HG02571 (cell line): ENCODE measurements around the gene NXPH1.
"Not testable (repeated sequence)": the region's sequence is repeated elsewhere in the genome, so short reads cannot be mapped to it uniquely, and the experiment has no call there.

Source experiments
- ATAC-seq: cut with Tn5 transposase; IDR thresholded peaks from one replicate; pipeline ENCODE4 v1.9.1; 2021; ENCODE audit warnings: mild to moderate bottlenecking, moderate library complexity; ENCODE audit not compliant: unreplicated experiment

NXPH1 gene

GRCh38 chr7:8669501-8669851, 236.1 kb downstream of the NXPH1 start:
- ATAC-seq, result no peak

- no peak for ATAC-seq
These were observed 251.0 kb downstream of the NXPH1 start for GRCh38 chr7:8684426-8684825.

DNA sequence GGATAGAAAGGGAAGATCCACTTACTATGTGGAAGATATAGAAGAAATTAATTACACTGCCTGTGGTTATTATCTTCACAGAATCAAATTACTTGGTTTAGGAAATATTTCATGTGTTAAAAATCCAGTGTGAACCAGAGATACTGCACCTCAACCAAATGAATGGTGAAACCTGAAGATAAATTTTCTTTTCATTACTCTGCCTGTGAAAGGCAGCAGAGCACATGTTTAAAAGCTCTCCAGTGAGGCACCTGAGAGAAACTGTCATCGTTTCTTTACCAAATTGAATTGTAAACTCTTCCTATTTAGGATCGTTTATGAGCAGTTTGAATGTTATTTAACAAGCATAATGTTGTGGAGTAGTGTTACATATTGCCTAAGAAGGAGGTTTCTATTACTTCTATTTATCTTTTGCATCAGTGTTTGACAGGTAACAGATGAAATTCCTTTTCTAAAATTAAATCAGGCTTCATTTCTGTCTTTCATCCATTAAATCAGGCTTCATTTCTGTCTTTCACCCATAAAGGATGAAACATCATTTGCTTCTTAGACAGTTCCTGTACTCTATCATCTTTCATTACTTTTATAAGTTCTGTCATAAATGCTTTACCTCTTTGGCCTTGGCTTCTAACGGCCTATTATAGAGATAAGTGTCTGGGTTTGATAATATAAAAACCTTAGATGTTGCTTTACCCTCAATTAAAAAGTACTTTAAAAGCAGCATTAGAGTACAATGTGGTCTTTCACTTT, 266.6 kb downstream of the NXPH1 start:
- ATAC-seq, result no peak

GRCh38 chr7:8702807-8703206, 269.4 kb downstream of the NXPH1 start:
- no peak for ATAC-seq

DNA sequence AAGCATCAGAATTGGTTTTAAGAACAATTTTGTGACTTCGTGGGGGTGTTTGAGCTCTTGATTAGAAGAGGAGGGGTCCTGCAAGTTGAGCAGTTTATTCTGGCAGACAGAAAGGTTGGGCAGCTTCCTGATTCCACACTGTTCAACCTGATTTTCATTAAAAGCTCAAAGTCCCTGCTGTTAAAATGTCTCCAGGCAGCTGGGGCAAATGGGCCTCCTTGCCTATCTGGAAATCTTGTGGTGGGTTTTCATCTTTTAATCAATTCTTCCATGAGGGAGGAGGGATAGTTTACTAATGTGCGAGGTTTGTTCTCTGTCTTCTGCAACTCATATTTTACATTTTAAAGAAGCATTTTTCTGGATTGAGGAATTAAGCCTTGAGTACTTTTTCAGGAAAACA, 276.7 kb downstream of the NXPH1 start:
- no peak for ATAC-seq

GRCh38 chr7:8714791-8715190, 281.4 kb downstream of the NXPH1 start:
- ATAC-seq, result no peak

- ATAC-seq, result no peak
These were observed 285.7 kb downstream of the NXPH1 start for GRCh38 chr7:8719102-8719501.

DNA sequence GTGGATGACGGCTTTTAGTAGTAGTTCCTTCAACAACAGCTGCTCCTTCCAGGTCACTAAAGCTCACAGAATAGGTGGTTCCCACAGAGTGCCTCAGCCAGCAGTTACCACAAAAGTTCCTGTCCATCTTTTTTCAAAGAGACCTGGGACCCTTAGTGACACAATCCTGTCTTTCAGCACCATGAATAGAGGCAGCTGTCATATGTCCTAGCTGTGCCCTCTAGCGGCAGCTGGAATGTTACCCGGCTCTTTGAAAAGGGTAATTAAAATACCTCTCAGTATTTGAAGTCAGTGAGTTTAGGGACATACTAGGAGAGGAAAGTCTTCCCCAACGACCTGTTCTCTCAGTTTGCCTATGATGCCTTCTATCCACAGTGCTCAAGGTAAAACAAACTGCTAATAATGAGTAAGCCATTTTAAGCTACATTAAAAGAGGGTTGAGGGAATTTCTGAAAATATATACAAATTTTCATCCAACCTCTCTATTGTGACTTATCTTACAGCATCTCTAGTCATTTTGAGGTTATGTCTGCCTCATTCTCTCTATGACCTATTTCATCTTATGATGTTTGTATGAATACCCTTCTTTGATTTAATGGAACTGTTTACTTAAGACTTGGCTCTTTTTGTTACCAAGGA, 290.8 kb downstream of the NXPH1 start:
- no peak for ATAC-seq

DNA sequence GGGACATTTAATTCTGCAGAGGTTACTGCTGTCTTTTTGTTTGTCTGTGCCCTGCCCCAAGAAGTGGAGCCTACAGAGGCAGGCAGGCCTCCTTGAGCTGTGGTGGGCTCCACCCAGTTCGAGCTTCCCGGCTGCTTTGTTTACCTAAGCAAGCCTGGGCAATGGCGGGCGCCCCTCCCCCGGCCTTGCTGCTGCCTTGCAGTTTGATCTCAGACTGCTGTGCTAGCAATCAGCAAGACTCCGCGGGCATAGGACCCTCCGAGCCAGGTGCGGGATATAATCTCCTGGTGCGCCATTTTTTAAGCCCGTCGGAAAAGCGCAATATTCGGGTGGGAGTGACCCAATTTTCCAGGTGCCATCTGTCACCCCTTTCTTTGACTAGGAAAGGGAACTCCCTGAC, 298.3 kb downstream of the NXPH1 start:
- ATAC-seq, result not testable (repeated sequence)

GRCh38 chr7:8739837-8740236, 306.4 kb downstream of the NXPH1 start:
- ATAC-seq, result no peak

DNA sequence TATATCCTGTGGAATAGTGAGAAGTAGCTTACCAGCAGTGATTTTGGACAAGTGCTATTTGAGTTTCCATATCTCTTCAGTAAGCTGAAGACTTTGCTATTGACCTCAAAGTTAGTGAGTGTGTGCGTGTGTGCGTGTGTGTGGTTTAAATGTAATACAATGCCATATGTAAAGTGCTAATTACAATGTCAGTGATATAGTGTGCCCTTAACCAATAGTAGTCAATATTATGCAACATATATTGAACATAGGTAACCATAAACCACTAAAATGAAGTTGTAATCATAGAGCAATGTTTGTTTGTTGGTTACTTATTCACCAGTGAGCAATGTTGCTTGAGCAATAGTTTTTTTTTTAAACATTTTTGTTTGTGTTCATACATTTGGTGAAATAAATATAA, 309.4 kb downstream of the NXPH1 start:
- ATAC-seq, result no peak

GRCh38 chr7:8747338-8747737, 313.9 kb downstream of the NXPH1 start:
- no peak for ATAC-seq

GRCh38 chr7:8751557-8752231, 318.3 kb downstream of the NXPH1 start:
- no peak for ATAC-seq

DNA sequence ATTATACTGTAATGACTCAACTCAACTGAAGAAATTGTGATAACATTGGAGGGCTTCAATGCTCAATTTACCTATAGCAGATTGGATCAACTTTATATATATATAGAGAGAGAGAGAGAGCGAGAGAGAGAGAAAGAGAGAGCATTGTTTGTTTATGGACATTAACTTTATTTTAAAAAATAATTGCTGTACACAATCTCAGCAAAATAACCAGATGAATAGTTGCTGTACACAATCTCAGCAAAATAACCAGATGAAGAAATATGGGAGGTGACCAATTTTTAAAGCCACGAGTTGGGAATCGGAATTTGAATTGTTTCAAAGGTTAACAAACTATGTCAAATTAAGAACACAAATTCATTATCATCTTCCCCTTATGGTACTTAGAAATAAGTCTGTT, 319.9 kb downstream of the NXPH1 start:
- ATAC-seq, result no peak

- no peak for ATAC-seq
These were observed 328.3 kb downstream of the NXPH1 start for GRCh38 chr7:8761731-8762130.

DNA sequence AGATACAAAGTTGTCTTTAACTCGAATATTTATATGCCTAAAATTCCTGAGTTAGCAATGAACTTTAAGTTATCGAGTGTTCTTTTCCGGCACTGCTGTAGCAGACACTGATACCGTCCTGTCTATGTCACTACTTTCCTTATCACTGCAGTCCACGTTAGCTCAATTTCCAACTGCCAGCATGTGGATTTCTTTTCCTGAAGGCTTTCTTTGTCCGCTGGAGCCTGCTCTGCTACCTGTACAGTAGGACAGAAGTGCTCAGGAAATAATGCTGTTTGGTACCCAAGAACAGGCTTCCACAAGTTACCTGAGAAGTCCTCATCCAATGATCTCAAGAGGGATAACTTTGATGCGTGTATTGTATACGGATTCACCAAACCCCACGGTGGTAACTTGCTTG, 329.4 kb downstream of the NXPH1 start:
- ATAC-seq, result no peak

- ATAC-seq, result no peak
These were observed 332.0 kb downstream of the NXPH1 start for GRCh38 chr7:8765374-8765773.

DNA sequence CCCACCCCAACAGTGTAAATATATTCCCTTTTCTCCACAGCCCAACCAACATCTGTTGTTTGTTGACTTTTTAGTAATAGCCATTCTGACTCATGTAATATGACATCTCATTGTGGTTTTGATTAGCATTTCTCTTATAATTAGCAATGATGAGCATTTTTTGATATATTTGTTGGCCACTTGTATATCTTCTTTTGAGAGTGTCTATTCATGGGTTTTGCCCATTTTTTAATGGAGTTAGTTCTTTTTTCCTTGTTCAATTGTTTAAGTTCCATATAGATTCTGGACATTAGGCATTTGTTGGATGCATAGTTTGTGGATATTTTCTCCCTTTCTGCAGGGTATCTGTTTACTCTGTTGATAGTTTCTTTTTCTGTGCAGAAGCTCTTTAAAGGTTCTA, 340.1 kb downstream of the NXPH1 start:
- no peak for ATAC-seq

- ATAC-seq, result no peak
These were observed 345.1 kb downstream of the NXPH1 start for GRCh38 chr7:8778459-8778858.

DNA sequence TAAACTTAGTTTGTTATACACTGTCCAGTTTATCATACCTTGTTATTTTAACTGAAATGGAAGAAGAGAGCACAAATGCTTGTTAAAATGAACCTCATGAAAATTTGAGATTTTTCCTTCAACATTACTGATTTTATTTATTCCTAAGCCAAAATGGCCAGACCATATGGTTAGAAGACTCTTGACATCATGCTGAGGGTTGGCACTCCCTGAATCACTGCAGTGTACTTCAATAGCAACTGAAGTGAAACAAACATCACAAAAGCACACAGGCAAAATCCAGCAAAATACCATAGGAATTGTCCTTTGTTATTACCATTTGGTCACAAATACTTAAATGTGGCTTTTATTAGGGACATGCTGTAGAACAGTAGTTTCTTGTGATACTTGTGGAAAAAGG, 347.8 kb downstream of the NXPH1 start:
- no peak for ATAC-seq

- no peak for ATAC-seq
These were observed 349.8 kb downstream of the NXPH1 start for GRCh38 chr7:8783229-8783628.

DNA sequence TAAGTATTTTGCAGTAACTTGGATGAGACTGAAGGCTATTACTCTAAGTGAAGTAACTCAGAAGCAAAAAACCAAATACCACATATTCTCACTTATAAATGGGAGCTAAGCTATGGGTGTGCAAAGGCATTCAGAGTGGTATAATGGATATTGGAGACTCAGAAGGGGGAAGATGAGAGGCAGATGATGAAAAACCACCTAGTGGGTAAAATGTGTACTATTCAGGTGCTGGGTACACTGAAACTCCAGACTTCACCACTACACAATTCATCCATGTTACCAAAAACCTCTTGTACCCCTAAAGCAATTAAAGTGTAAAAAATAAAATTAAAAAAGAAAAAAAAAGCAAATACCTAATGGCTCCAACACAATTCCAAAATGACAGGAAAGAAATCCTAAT, 351.7 kb downstream of the NXPH1 start:
- no peak for ATAC-seq
